ENCODE data around the gene BAK1.

GRCh38 chr6:33549896-33550295 is 30.2 kb downstream of the BAK1 start:
- no peak for TF ChIP-seq POLR2A (IDR thresholded peaks at IDR 0.05)
- TF ChIP-seq CTCF (IDR thresholded peaks at IDR 0.05): no peak

Data from esophagus squamous epithelium (tissue), 4 donors.